H1 (cell line): Measurements from ENCODE around the gene MORC2. TPM values are rescaled to one million over a fixed set of nuclear protein-coding genes. Genes with fewer than 3 reads are reported as not detected.

ENCODE experiments used
- CTCF ChIA-PET: fragments of 300-600 bp; sonication (Branson Sonifier 250); formaldehyde crosslinking; loops from one replicate; lab custom pipeline; 2021; ENCODE audit not compliant: partially characterized antibody; lab: Charles Lee
- POLR2A ChIA-PET: fragments of 300-600 bp; sonication (Branson Sonifier 250); formaldehyde crosslinking; loops from one replicate; lab custom pipeline; 2021; ENCODE audit warnings: inconsistent platforms; ENCODE audit not compliant: partially characterized antibody; lab: Charles Lee
- DNase-seq, 2 experiments: peaks; one replicate each; pipeline versions ENCODE4 v3.0.0 to v3.0.0-alpha.2; 2010 to 2022; ENCODE audit warnings: low spot score in 2 of 2, low read depth in 1 of 2, mixed read lengths in 1 of 2
- FAIRE-seq: peaks from 2 replicates; lab custom pipeline; 2011; peaks lifted over from hg19 to GRCh38; lab: Jason Lieb, UNC
- H2AFZ ChIP-seq: 2 replicates; pipeline ENCODE4 v1.8.1; 2012; ENCODE audit warnings: low read length, inconsistent platforms
- H2AK5ac ChIP-seq: 2 replicates; pipeline ENCODE4 v1.6.1; 2013; ENCODE audit warnings: low read depth, low read length
- H2BK120ac ChIP-seq: replicated peaks from 2 replicates; pipeline ENCODE3; 2013; ENCODE audit warnings: low read depth, low read length, inconsistent platforms
- H2BK12ac ChIP-seq: 2 replicates; pipeline ENCODE4 v1.6.1; 2013; ENCODE audit warnings: low read depth, low read length
- H2BK15ac ChIP-seq: 2 replicates; pipeline ENCODE4 v1.6.1; 2013; ENCODE audit warnings: low read length
- H2BK20ac ChIP-seq: 2 replicates; pipeline ENCODE4 v1.6.1; 2013; ENCODE audit warnings: low read length
- H2BK5ac ChIP-seq: 2 replicates; pipeline ENCODE4 v1.6.1; 2013; ENCODE audit warnings: low read depth, low read length
- H3K14ac ChIP-seq: 2 replicates; pipeline ENCODE4 v1.6.1; 2013; ENCODE audit warnings: inconsistent platforms; ENCODE audit not compliant: insufficient read length
- H3K18ac ChIP-seq: 2 replicates; pipeline ENCODE4 v1.6.1; 2013; ENCODE audit warnings: low read length; ENCODE audit errors: extremely low read depth
- H3K23ac ChIP-seq: 2 replicates; pipeline ENCODE4 v1.6.1; 2013; ENCODE audit warnings: inconsistent platforms; ENCODE audit not compliant: insufficient read length
- H3K23me2 ChIP-seq: 2 replicates; pipeline ENCODE4 v1.6.1; 2013; ENCODE audit warnings: low read depth, low read length
- H3K27ac ChIP-seq: 2 replicates; pipeline ENCODE4 v1.6.1; 2011; ENCODE audit warnings: low read depth, low read length, inconsistent platforms
- H3K27me3 ChIP-seq, 4 experiments: replicated peaks in 1 of 4; 1 replicate in 1 of 4; 2 replicates in 3 of 4; pipeline versions ENCODE4 v1.6.1 to v1.8.1; 2011 to 2013; ENCODE audit warnings: low read length in 3 of 4, mild to moderate bottlenecking in 3 of 4, inconsistent platforms in 2 of 4, mixed read lengths in 2 of 4, moderate library complexity in 1 of 4; ENCODE audit not compliant: control insufficient read depth in 3 of 4, insufficient read depth in 3 of 4; ENCODE audit errors: extremely low read depth in 1 of 4
- H3K36me3 ChIP-seq, 4 experiments: 2 replicates each; pipeline versions ENCODE4 v1.6.1 to v1.8.1; 2011 to 2013; ENCODE audit warnings: mild to moderate bottlenecking in 4 of 4, low read length in 3 of 4, moderate library complexity in 2 of 4, control low read depth in 1 of 4, inconsistent platforms in 1 of 4; ENCODE audit not compliant: insufficient read depth in 4 of 4, control insufficient read depth in 2 of 4
- H3K4ac ChIP-seq: replicated peaks from 2 replicates; pipeline ENCODE3; 2013; ENCODE audit warnings: low read length, low read depth, mixed read lengths, inconsistent platforms; ENCODE audit not compliant: insufficient read length
- H3K4me1 ChIP-seq, 4 experiments: replicated peaks in 1 of 4; 1 replicate in 1 of 4; 2 replicates in 3 of 4; pipeline versions ENCODE4 v1.6.1 to v1.8.1; 2011 to 2013; ENCODE audit warnings: low read length in 3 of 4, inconsistent platforms in 2 of 4, mixed read lengths in 1 of 4; ENCODE audit not compliant: insufficient read depth in 4 of 4, control insufficient read depth in 3 of 4
- H3K4me2 ChIP-seq, 2 experiments: 2 replicates each; pipeline versions ENCODE4 v1.6.1 to v1.8.1; 2011 to 2013; ENCODE audit warnings: low read depth in 2 of 2, low read length in 2 of 2, control low read depth in 1 of 2, inconsistent platforms in 1 of 2, mild to moderate bottlenecking in 1 of 2; ENCODE audit not compliant: insufficient read depth in 1 of 2
- H3K4me3 ChIP-seq, 4 experiments: fragments of 200-600, 300-600 bp in 1 of 4; sonication (generic), shearing (Covaris generic), sonication (Bioruptor Twin) in 1 of 4; 2 replicates each; pipeline versions ENCODE4 v1.5.1 to v1.8.1; 2011 to 2016; ENCODE audit warnings: low read length in 4 of 4, low read depth in 3 of 4, control low read depth in 2 of 4, inconsistent platforms in 2 of 4, mild to moderate bottlenecking in 2 of 4, mixed read lengths in 1 of 4, moderate library complexity in 1 of 4; ENCODE audit not compliant: insufficient read depth in 2 of 4; ENCODE audit errors: extremely low read depth in 1 of 4
- H3K56ac ChIP-seq: replicated peaks from 2 replicates; pipeline ENCODE3; 2013; ENCODE audit warnings: low read depth, mild to moderate bottlenecking, mixed read lengths, low read length, inconsistent platforms; ENCODE audit not compliant: insufficient read length
- H3K79me1 ChIP-seq: 2 replicates; pipeline ENCODE4 v1.6.1; 2013; ENCODE audit warnings: low read depth, low read length, control low read depth
- H3K79me2 ChIP-seq, 2 experiments: 2 replicates each; pipeline versions ENCODE4 v1.6.1 to v1.8.1; 2012 to 2013; ENCODE audit warnings: low read length in 2 of 2, mild to moderate bottlenecking in 2 of 2, inconsistent platforms in 1 of 2; ENCODE audit not compliant: insufficient read depth in 2 of 2, control insufficient read depth in 1 of 2
- H3K9ac ChIP-seq, 4 experiments: replicated peaks in 1 of 4; 1 replicate in 1 of 4; 2 replicates in 3 of 4; pipeline versions ENCODE4 v1.6.1 to v1.8.1; 2011 to 2013; ENCODE audit warnings: low read depth in 3 of 4, low read length in 3 of 4, control low read depth in 2 of 4, mild to moderate bottlenecking in 2 of 4, moderate library complexity in 2 of 4, inconsistent platforms in 1 of 4; ENCODE audit errors: extremely low read depth in 1 of 4
- H3K9me3 ChIP-seq, 2 experiments: 2 replicates each; pipeline versions ENCODE4 v1.6.1 to v1.8.1; 2012 to 2013; ENCODE audit warnings: mild to moderate bottlenecking in 2 of 2, moderate library complexity in 2 of 2, control low read depth in 1 of 2, inconsistent platforms in 1 of 2, low read depth in 1 of 2, low read length in 1 of 2, mixed read lengths in 1 of 2; ENCODE audit not compliant: insufficient read depth in 2 of 2
- H4K20me1 ChIP-seq, 2 experiments: replicated peaks in 1 of 2; 2 replicates each; pipeline versions ENCODE3 to v1.8.1; 2011 to 2013; ENCODE audit warnings: inconsistent platforms in 2 of 2, low read length in 2 of 2, mild to moderate bottlenecking in 1 of 2; ENCODE audit not compliant: insufficient read depth in 2 of 2, control insufficient read depth in 1 of 2
- H4K5ac ChIP-seq: 2 replicates; pipeline ENCODE4 v1.6.1; 2013; ENCODE audit warnings: low read length, low read depth, mixed read lengths, inconsistent platforms; ENCODE audit not compliant: insufficient read length
- H4K8ac ChIP-seq: 2 replicates; pipeline ENCODE4 v1.8.0; 2013; ENCODE audit warnings: mild to moderate bottlenecking, moderate library complexity, low read length, inconsistent platforms; ENCODE audit not compliant: insufficient read depth; ENCODE audit errors: extremely low read depth
- H4K91ac ChIP-seq: replicated peaks from 2 replicates; pipeline ENCODE3; 2013; ENCODE audit warnings: low read length, mixed read lengths, inconsistent platforms; ENCODE audit not compliant: insufficient read length
- CHD1 ChIP-seq: IDR thresholded peaks from 2 replicates; pipeline ENCODE4 v1.6.1; 2012; ENCODE audit warnings: low read depth, low read length, improper control_type of control experiment
- MAFK ChIP-seq: IDR thresholded peaks from 2 replicates; pipeline ENCODE4 v1.6.1; 2012; ENCODE audit warnings: low read depth, mild to moderate bottlenecking, improper control_type of control experiment, low read length
- NRF1 ChIP-seq: IDR thresholded peaks from 2 replicates; pipeline ENCODE4 v1.6.1; 2011; ENCODE audit warnings: mild to moderate bottlenecking, low read depth, low read length, improper control_type of control experiment
- PHF8 ChIP-seq: fragments of 200-600 bp; sonication (generic); conservative IDR thresholded peaks from 2 replicates; pipeline ENCODE4 v1.7.1; 2012; ENCODE audit warnings: low read depth, mild to moderate bottlenecking, inconsistent platforms, low read length, moderate library complexity
- POLR2A ChIP-seq, 2 experiments: IDR thresholded peaks; 1 replicate in 1 of 2; 2 replicates in 1 of 2; pipeline ENCODE4 v1.6.1; 2011; ENCODE audit warnings: low read depth in 2 of 2, low read length in 2 of 2, mild to moderate bottlenecking in 2 of 2; ENCODE audit errors: control extremely low read depth in 1 of 2
- RXRA ChIP-seq: IDR thresholded peaks from 2 replicates; pipeline ENCODE4 v1.6.1; 2011; ENCODE audit warnings: low read depth, mild to moderate bottlenecking, low read length, moderate library complexity; ENCODE audit not compliant: insufficient read depth
- SIN3A ChIP-seq, 2 experiments: IDR thresholded peaks in 1 of 2; conservative IDR thresholded peaks in 1 of 2; 2 replicates each; pipeline ENCODE4 v1.6.1; 2011 to 2012; ENCODE audit warnings: low read length in 2 of 2, improper control_type of control experiment in 1 of 2, low read depth in 1 of 2, mild to moderate bottlenecking in 1 of 2
- TAF1 ChIP-seq: IDR thresholded peaks from 2 replicates; pipeline ENCODE4 v1.6.1; 2011; ENCODE audit warnings: mild to moderate bottlenecking, low read depth, low read length
- TBP ChIP-seq: IDR thresholded peaks from 2 replicates; pipeline ENCODE4 v1.6.1; 2011; ENCODE audit warnings: low read depth, low read length, improper control_type of control experiment
- WGBS, 2 experiments: shearing (Covaris generic) in 1 of 2; methylation state at CpG; one replicate each; pipeline versions ENCODE4 v1.1.6 to v1.1.7; 2013 to 2015; ENCODE audit warnings: low lambda C conversion rate in 2 of 2, mixed read lengths in 2 of 2, inconsistent platforms in 1 of 2, low coverage in 1 of 2, missing lambda C conversion rate in 1 of 2; ENCODE audit not compliant: insufficient replicate concordance in 2 of 2, insufficient coverage in 1 of 2, insufficient read length in 1 of 2; ENCODE audit errors: extremely low coverage in 1 of 2, missing lambda C conversion rate in 1 of 2; 5-methylcytosine and 5-hydroxymethylcytosine counted together
- polyA plus RNA-seq, 7 experiments: library from polyadenylated mRNA; depleted of rRNA in 3 of 7; stranded (reverse) in 5 of 7; unstranded in 2 of 7; fragments of >200 nt in 5 of 7; fragments of 200-250 nt in 2 of 7; gene quantifications; 1 replicate in 5 of 7; 2 replicates in 1 of 7; 4 replicates in 1 of 7; pipeline versions ENCODE4 v1.2.1 to v1.2.3, GENCODE V29; 2011 to 2013; ENCODE audit warnings: missing spikeins in 2 of 7, mixed read lengths in 2 of 7
- total RNA-seq: library from RNA; stranded (reverse); fragmentation: NEBNext Ultra II Directional; extraction: Animal tissue kit (Norgen Biotek cat#: 25700); gene quantifications from 2 replicates; pipeline ENCODE4 v1.2.1, GENCODE V29; 2021
- TF ChIP-seq, protein P1 (sequence below): IDR thresholded peaks from 2 replicates; pipeline ENCODE4 v1.6.1; 2011; ENCODE audit warnings: low read depth, mild to moderate bottlenecking, low read length; ENCODE audit not compliant: insufficient read depth

Gene MORC2
- total and polyA plus RNA-seq, 2 of the 8 experiments (the other 6 are each of a cell fraction or from before 2014, with no cell fraction given): 15.4 to 68.0 TPM

DNA sequence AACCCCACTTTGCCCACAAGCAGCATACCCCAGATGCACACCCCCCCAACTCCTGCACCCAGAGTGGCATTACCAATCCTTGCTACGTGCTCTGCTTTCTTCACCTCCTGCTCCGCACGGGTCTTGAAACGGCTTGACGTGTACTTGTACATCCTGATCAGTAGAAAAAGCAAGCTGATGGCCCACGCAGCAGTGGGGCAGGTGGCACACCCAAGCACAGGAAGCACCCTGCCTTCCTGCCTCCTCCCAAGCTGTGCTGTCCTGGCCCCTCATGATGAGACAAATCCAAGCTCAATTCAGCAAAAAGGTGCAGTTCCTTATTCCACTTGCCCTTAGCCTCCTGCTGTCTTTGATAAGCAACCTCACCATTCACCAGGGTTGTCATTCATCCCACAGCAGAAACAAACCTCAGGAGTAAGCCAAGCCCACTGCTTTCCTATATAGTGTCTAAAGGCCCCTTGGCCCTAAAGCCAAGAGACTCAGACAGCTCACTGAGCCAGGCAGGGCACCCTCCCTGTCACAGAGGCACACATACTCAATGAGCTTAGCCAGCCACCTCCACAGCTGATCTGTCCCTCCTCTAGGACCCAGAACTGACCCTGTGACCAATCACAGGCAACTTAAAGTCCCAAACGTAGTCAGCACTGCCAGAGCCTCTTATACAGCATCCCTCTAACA, 27.8 kb downstream of the MORC2 start:
- H3K27ac ChIP-seq: no peak overlapping the region
- H3K36me3 ChIP-seq: peaks cover 66 to 95% (median 90%) of the 10 kb centered on the region in 4 experiments
- no peak overlapping the region for H2AK5ac ChIP-seq
- H3K4me2 ChIP-seq: no peak overlapping the region
- no peak overlapping the region for H3K56ac ChIP-seq
- no peaks in the 10 kb centered on the region for H3K79me2 ChIP-seq
- H2BK5ac ChIP-seq: no peak overlapping the region
- H3K23ac ChIP-seq: no peak overlapping the region
- no peak overlapping the region for H4K8ac ChIP-seq
- H3K9me3 ChIP-seq: no peaks in the 10 kb centered on the region
- no peaks in the 10 kb centered on the region for H3K23me2 ChIP-seq
- no peak overlapping the region for H2BK20ac ChIP-seq
- POLR2A ChIA-PET: interaction anchor here (0.6 to 3.5 kb wide), 6 partner anchors 10 to 279 kb away, joined by 3 to 9 read pairs (median 6); no protein-coding TSS in a partner anchor
- H3K9ac ChIP-seq: no peak overlapping the region
- TF ChIP-seq PHF8 (no peak), TBP (no peak), CHD1 (no peak), TAF1 (no peak), SIN3A (conservative IDR thresholded peaks at IDR 0.05 in 1 of 2, IDR thresholded peaks at IDR 0.05 in 1 of 2; ENCODE audit: low read depth in 1 of 2, low read length in 2 of 2) (no peak), NRF1 (no peak), POLR2A (IDR thresholded peaks at IDR 0.05; ENCODE audit: control extremely low read depth in 1 of 2, low read depth in 2 of 2, low read length in 2 of 2) (no peak), MAFK (no peak), RXRA (no peak)
- TF ChIP-seq, protein P1, sequence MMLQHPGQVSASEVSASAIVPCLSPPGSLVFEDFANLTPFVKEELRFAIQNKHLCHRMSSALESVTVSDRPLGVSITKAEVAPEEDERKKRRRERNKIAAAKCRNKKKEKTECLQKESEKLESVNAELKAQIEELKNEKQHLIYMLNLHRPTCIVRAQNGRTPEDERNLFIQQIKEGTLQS: no peak
- TF ChIP-seq, all 59 proteins: peak for 0
- H3K18ac ChIP-seq: no peak overlapping the region
- H3K79me1 ChIP-seq: peaks cover 4% of the 10 kb centered on the region
- peaks cover 3 to 17% of the 10 kb centered on the region in 2 experiments for H4K20me1 ChIP-seq
- no peak overlapping the region for H4K91ac ChIP-seq
- no peak overlapping the region for H3K4ac ChIP-seq
- CTCF ChIA-PET: interaction anchor here (2.2 kb wide), 1 partner anchor 144 kb away, joined by 6 read pairs; no protein-coding TSS in a partner anchor
- no peak overlapping the region for H2BK12ac ChIP-seq
- H2BK120ac ChIP-seq: no peak overlapping the region
- no peak overlapping the region for H4K5ac ChIP-seq
- WGBS, 2 experiments: 86% methylated on average over 7 of the region's 7 CpGs; no CpG with 5 or more reads in 1 of the 2 experiments
- H3K4me1 ChIP-seq: no peaks in the 10 kb centered on the region
- H2BK15ac ChIP-seq: no peak overlapping the region
- no peak overlapping the region for H3K14ac ChIP-seq
- no peaks in the 10 kb centered on the region for H3K27me3 ChIP-seq
- FAIRE-seq (no peak), DNase-seq (no peak)
- H3K4me3 ChIP-seq: no peak overlapping the region
- no peak overlapping the region for H2AFZ ChIP-seq
